GM18867 (cell line): Measurements from ENCODE around the gene BRD4.

Source experiments
- ATAC-seq: cut with Tn5 transposase; IDR thresholded peaks from one replicate; pipeline ENCODE4 v1.9.1; 2021; ENCODE audit warnings: mild to moderate bottlenecking, moderate library complexity; ENCODE audit not compliant: unreplicated experiment

Gene BRD4

GRCh38 chr19:15268192-15268927, 64.0 kb downstream of the BRD4 start:
- ATAC-seq = no peak

- no peak for ATAC-seq
Observed at GRCh38 chr19:15266683-15267082, 65.7 kb downstream of the BRD4 start.

DNA sequence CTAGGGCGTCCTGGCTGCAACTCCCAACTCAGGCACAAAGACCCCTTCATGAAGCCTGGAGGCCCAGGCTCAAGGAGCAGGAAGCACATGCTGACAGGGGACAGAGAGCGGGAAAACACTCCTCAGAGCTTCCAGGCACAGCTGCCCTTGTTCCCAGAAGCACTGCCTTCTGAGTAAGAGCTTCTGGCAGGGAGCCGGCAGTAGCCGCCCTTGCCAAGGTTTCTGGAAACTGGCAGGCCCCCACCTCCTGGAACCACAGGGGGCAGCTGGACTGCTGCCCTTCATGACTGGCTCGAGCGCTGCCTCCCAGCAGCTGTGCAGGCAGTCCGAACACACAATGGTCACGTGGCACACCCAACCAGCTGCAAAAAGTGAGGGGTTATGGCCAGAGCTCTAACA, 66.5 kb downstream of the BRD4 start:
- ATAC-seq = no peak

DNA sequence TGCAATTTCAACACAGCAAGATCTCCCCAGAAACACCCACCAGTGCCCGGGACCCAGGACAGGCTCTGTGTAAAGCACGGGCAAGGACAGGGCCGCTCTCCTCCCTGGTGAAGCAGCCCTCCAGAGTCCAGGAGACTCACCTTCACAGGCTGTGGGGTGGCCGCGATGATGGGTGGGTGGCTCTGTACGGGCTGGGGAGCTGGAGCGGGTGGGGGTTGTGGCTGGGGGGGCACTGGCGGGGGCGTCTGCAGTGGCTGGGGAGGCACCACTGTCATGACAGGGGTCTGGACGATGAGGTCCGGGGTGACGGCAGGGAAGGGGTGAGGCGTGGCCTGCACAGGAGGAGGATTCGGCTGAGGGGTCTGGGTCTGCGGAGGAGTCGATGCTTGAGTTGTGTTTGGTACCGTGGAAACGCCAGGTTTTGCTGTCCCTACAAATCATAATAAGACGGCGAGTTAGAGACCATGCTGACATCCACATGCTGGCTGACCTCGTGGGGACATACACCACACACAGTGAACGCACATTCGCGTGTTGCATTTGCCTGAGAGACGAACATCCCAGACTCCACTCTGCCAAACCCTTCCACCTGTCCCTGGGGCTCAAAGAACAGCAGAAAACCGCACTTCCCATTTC, 67.0 kb downstream of the BRD4 start:
- ATAC-seq = no peak

DNA sequence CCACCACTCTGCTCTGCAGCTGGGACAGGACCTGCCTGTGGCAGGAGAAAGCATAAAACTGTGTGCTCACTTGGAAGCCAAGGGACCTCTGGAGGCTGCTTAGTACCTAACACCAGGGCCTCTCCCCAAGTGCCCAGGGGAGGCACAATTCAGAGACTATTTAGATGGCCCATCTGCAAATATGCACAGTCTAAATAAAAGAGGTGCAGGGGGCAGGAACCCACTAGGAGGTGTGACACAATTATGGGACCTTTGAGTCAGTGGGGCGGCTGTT, 67.5 kb downstream of the BRD4 start:
- ATAC-seq = no peak

GRCh38 chr19:15264061-15264932, 68.0 kb downstream of the BRD4 start:
- ATAC-seq = no peak

GRCh38 chr19:15263361-15263985, 68.9 kb downstream of the BRD4 start:
- ATAC-seq = no peak

DNA sequence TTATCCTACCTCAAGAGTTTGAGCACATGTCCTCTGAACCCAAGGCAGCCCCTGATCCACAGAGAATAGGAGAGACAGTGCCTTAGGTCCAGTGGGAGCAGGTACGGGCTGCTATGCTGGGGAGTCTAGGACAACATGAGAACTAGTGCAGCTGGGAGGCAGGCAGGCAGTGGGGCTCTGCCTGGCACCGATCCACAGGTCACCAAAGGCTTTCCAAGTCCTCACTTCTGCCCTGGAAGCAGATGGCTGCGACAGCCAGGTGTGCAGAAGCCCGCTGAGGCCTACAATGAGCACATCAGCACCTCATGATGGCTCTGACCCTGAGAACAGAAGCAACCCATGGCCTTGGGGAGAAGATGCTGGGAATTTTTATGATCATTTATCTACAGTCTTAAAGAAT, 70.3 kb downstream of the BRD4 start:
- no peak for ATAC-seq

- no peak for ATAC-seq
Observed at GRCh38 chr19:15260939-15261338, 71.4 kb downstream of the BRD4 start.

- no peak for ATAC-seq
Observed at GRCh38 chr19:15259907-15260306, 72.4 kb downstream of the BRD4 start.

GRCh38 chr19:15257782-15258181, 74.6 kb downstream of the BRD4 start:
- no peak for ATAC-seq

DNA sequence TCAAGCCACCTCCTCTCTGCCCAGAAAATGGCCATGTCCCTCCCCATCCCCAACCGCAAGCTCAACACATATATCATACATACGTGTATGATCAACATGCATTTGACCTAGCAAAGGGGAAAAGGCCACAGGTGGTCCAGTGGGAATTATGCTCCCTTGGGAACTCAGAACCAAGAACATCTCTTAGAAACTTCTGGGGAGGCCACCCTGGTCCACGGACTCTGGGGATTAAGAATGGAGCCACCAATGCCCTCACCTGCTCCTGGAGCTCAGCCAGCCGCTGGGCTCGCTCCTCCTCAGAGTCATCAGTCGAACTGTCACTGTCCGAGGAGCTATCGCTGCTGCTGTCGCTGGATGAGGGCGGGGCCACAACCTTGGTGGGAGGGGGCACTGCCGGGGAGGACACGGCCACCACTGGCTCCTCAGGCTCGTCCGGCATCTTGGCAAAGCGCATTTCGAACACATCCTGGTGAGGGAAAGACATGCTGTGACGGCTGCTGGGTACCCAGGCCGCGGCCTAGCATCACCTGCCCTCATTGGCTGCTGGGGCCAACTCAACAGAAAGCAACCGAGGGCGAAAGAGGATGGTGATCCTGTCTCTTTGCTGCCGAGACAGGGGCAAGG, 75.5 kb downstream of the BRD4 start:
- ATAC-seq = no peak

- no peak for ATAC-seq
Observed at GRCh38 chr19:15255359-15255990, 76.9 kb downstream of the BRD4 start.

DNA sequence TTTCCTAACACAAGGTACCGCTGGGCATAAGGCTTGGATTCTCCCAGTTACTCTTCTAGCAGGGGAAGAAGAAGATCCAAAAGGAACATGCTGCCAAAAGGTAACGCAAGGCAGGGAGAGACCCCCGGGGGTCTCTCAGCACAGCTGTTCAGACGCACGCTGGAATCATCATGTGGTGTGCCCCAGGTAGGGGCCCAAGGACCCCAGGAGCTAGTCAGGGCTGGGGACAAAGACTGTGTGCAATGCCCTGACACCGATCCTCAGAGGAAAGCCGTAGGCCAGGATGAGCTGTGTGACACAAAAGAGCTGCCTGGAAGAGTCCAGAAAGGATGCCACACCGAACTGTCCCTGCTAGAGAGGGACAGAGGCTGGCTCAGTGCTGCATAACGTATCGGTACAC, 77.8 kb downstream of the BRD4 start:
- ATAC-seq = no peak

DNA sequence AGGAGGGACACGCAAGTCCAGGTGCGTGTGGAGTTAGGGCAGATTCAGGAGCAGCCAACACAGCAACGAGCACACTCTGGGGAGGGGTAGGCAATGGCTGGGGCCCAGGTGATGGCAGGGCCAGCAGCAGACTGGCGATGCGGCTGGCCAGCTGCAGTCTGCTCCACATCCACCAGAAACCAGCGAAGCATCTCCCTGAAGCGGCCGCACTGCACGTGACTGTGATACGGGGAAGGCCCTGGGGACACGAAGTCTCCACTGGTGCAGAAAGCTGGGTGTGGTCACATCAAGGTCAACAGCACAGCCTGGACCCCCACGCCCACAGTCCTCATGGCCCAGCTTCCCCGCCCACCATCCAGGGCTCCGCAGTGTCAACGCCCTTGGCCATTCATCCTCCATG, 78.8 kb downstream of the BRD4 start:
- ATAC-seq = no peak

DNA sequence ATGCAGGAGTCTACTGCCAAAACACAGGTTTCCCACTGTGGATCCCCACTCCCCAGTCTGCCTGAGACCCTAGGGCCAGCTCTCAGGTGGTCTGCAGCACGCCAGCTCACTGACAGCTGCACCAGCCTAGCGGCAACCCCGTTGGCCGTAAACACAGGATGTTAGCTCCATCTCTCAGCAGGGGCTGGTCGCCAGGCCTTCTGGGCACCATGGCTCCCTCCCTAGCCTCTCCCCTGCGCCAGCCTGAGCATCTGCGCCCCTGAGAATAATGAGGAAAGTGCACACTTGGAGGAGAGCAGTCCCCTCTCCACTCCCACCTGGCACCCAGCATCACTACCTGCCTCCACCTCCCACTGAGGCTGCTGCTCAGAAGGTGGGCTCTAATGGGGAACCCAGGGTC, 79.3 kb downstream of the BRD4 start:
- ATAC-seq = no peak

GRCh38 chr19:15252398-15253018, 79.8 kb downstream of the BRD4 start:
- ATAC-seq = no peak

- no peak for ATAC-seq
Observed at GRCh38 chr19:15251749-15252397, 80.5 kb downstream of the BRD4 start.

DNA sequence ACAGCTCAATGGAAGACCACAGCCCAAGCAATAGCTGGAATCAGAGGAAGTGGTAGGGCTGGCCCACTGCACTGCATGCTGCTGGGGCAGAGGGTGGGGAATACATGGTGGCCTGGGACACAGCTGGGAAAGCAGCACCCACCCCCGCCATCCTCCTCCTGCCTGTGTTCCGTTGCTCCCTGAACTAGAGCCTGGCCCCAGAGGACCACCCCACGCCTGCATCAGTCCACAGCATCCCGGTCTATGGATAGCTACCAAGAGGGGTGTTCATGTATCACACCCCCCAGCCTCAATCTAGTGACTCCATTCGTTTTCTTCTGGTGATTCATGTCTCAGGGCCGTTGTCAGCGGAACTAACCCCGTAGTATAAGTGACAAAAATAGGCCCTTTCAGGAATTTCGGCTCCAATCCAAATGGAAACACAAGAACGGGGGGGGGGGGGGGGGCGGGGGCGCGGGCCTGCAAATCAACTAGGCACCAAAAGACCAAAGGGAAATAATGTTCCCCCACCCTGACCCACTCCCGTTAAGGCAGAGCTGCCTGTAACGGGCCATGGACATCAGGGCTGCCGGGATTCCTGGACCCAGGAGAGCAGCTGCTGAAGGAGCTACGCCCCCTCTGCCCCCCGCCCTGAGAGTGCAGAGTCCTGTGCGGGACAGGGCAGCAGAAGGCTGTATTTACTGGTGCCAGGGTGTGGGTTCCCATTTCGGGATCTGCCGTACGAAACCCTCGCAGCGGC, 81.2 kb downstream of the BRD4 start:
- no peak for ATAC-seq
